Skeletal muscle tissue (tissue), 4 donors: Measurements from ENCODE around the gene CHID1. TPM values are rescaled to one million over a fixed set of nuclear protein-coding genes. Genes with fewer than 3 reads are reported as not detected.
A peak's percentile ranks its signal among the peaks of the same experiment; 100 is the strongest.

Experiments used
- H3K27ac ChIP-seq: one replicate; pipeline ENCODE4 v1.7.0; 2013; ENCODE audit warnings: mild to moderate bottlenecking, low read depth, low read length, inconsistent platforms
- H3K27me3 ChIP-seq, 3 donors: one replicate each; pipeline ENCODE4 v1.7.0; 2013; ENCODE audit warnings: low read length in 3 of 3; ENCODE audit not compliant: control insufficient read depth in 3 of 3, insufficient read depth in 3 of 3
- H3K36me3 ChIP-seq, 3 donors: one replicate each; pipeline ENCODE4 v1.7.0; 2013; ENCODE audit warnings: low read length in 3 of 3; ENCODE audit not compliant: control insufficient read depth in 3 of 3, insufficient read depth in 3 of 3
- H3K4me1 ChIP-seq, 3 donors: one replicate each; pipeline ENCODE4 v1.7.0; 2013; ENCODE audit warnings: low read length in 3 of 3, mild to moderate bottlenecking in 3 of 3; ENCODE audit not compliant: control insufficient read depth in 3 of 3, insufficient read depth in 3 of 3
- H3K4me3 ChIP-seq, 3 donors: one replicate each; pipeline ENCODE4 v1.7.0; 2013; ENCODE audit warnings: low read length in 3 of 3
- H3K9ac ChIP-seq, 3 donors: one replicate each; pipeline ENCODE4 v1.7.0; 2013; ENCODE audit warnings: low read length in 3 of 3, mild to moderate bottlenecking in 3 of 3, moderate library complexity in 2 of 3, low read depth in 1 of 3
- H3K9me3 ChIP-seq, 3 donors: one replicate each; pipeline ENCODE4 v1.7.0; 2013; ENCODE audit warnings: low read length in 3 of 3; ENCODE audit not compliant: control insufficient read depth in 3 of 3
- total RNA-seq: library from RNA; depleted of rRNA; stranded (reverse); fragments of >200 nt; gene quantifications from one replicate; pipeline ENCODE4 v1.2.3, GENCODE V29; 2014
- donor health status: Osteomylitis.

Gene CHID1
- total RNA-seq, 1 donor from 2014 or later = 26.1 TPM

- no peak overlapping the region for H3K27ac ChIP-seq
- no peaks in the 10 kb centered on the region for H3K27me3 ChIP-seq
- H3K9ac ChIP-seq = no peak overlapping the region
- peaks cover 15 to 30% (median 27%) of the 10 kb centered on the region in 3 donors for H3K36me3 ChIP-seq
- no peak overlapping the region for H3K4me3 ChIP-seq
- peaks cover 13 to 20% (median 14%) of the 10 kb centered on the region in 3 donors for H3K4me1 ChIP-seq
- no peaks in the 10 kb centered on the region for H3K9me3 ChIP-seq
Observed at GRCh38 chr11:880447-880846, 30.2 kb downstream of the CHID1 start.

DNA sequence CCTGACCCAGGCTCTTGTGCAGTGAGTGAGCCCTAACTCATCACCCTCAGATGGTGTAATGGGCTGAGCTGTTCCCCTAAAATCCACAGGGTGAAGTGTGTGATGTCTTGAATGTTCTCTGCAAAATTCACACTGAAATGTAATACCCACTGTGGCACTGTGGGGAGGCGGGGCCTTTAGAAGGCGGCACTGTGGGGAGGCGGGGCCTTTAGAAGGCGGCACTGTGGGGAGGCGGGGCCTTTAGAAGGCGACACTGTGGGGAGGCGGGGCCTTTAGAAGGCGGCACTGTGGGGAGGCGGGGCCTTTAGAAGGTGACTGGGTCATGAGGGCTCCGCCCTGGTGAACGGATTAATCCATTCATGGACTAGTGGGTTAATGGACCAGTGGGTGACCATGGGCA lies 33.0 kb downstream of the CHID1 start:
- Histone ChIP-seq H3K27me3 (no peaks in the 10 kb centered on the region), H3K27ac (no peak overlapping the region), H3K4me1 (peaks cover 13 to 20% (median 14%) of the 10 kb centered on the region in 3 donors), H3K9ac (no peak overlapping the region), H3K36me3 (peaks cover 7 to 20% (median 18%) of the 10 kb centered on the region in 3 donors), H3K4me3 (no peak overlapping the region), H3K9me3 (no peaks in the 10 kb centered on the region)

DNA sequence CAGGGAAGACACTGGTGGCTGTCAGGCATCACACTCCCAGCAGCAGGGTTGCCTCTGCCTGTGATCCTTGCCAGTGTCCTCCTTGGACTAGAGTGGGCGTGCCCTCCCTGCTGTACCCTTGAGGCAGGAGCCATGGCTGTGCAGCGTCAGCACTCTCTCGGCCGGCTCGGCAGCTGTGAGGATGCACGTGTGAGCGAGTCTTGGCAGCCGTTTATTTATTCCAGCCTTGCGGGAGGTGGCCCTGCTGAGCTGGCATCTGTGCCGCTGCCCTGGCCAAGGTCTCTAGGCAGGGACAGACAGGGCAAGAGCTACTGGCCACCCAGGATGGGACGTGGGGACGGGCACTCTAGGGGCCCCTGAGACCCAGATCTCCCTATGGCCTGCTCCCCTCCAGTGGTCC lies 34.1 kb downstream of the CHID1 start:
- no peaks in the 10 kb centered on the region for H3K9me3 ChIP-seq
- H3K4me3 ChIP-seq = peak overlapping the region in 1 of 3 donors; percentile 35
- peaks cover 7 to 16% (median 14%) of the 10 kb centered on the region in 3 donors for H3K36me3 ChIP-seq
- H3K9ac ChIP-seq = peak overlapping the region in 1 of 3 donors; percentile 16
- H3K4me1 ChIP-seq = peaks cover 13 to 20% (median 14%) of the 10 kb centered on the region in 3 donors
- no peaks in the 10 kb centered on the region for H3K27me3 ChIP-seq
- H3K27ac ChIP-seq = no peak overlapping the region

- Histone ChIP-seq H3K4me3 (no peak overlapping the region), H3K9ac (no peak overlapping the region), H3K27ac (no peak overlapping the region), H3K9me3 (no peaks in the 10 kb centered on the region), H3K36me3 (peaks cover 6 to 16% (median 12%) of the 10 kb centered on the region in 3 donors), H3K27me3 (no peaks in the 10 kb centered on the region), H3K4me1 (peaks cover 13 to 20% (median 14%) of the 10 kb centered on the region in 3 donors)
Observed at GRCh38 chr11:875769-876301, 34.8 kb downstream of the CHID1 start.

DNA sequence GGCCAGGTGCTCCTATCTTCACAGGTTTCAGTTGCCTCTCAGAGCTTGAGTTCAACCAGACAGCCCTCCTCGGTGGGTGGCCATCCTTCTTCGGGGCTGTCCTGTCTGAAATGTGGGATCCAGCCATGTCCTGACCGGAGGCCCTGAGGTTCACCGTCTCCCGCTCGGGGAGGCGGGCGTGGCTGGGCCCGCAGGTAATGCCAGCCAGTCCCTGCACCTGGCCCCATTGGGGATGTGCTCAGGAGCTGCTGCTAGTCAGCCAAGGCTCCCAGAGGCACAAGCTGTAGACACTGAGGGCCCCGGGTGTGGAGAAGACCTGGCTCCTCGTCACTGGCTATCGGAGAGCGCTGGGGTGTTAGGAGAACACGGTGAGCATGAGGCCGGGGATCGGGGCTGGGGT lies 35.4 kb downstream of the CHID1 start:
- no peaks in the 10 kb centered on the region for H3K9me3 ChIP-seq
- no peaks in the 10 kb centered on the region for H3K27me3 ChIP-seq
- peaks cover 0 to 13% (median 8%) of the 10 kb centered on the region in 3 donors for H3K36me3 ChIP-seq
- H3K4me3 ChIP-seq = no peak overlapping the region
- H3K4me1 ChIP-seq = peaks cover 13 to 20% (median 14%) of the 10 kb centered on the region in 3 donors
- no peak overlapping the region for H3K27ac ChIP-seq
- no peak overlapping the region for H3K9ac ChIP-seq

GRCh38 chr11:873706-874105 lies 36.9 kb downstream of the CHID1 start:
- Histone ChIP-seq H3K9me3 (no peaks in the 10 kb centered on the region), H3K27ac (no peak overlapping the region), H3K4me3 (no peak overlapping the region), H3K9ac (no peak overlapping the region), H3K4me1 (peaks cover 13 to 20% (median 14%) of the 10 kb centered on the region in 3 donors), H3K27me3 (no peaks in the 10 kb centered on the region), H3K36me3 (peaks cover 1 to 11% (median 3%) of the 10 kb centered on the region in 3 donors)

DNA sequence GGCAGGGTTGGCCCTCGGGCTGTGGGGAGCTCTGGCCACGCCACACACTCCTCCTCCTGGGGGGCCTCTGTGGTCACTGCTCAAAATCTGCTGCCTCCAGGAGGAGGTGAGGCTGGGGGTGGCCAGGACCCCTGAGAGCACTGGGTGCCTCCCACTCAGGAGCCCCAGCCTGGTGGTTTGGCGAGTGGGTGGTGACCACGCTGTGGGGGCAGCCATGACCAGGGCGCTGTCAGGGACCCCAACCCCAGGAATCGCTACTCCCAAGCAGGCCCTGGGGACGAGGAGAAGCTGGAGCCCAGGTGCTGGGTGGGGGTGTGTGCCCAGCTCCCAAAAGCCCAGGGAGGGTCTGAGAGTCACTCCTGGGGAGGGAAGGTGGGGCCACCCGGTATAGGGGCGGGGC lies 37.8 kb downstream of the CHID1 start:
- Histone ChIP-seq H3K27me3 (no peaks in the 10 kb centered on the region), H3K9ac (no peak overlapping the region), H3K9me3 (no peaks in the 10 kb centered on the region), H3K4me1 (peaks cover 13 to 20% (median 14%) of the 10 kb centered on the region in 3 donors), H3K27ac (no peak overlapping the region), H3K4me3 (no peak overlapping the region), H3K36me3 (peaks cover 3 to 9% (median 5%) of the 10 kb centered on the region in 3 donors)

DNA sequence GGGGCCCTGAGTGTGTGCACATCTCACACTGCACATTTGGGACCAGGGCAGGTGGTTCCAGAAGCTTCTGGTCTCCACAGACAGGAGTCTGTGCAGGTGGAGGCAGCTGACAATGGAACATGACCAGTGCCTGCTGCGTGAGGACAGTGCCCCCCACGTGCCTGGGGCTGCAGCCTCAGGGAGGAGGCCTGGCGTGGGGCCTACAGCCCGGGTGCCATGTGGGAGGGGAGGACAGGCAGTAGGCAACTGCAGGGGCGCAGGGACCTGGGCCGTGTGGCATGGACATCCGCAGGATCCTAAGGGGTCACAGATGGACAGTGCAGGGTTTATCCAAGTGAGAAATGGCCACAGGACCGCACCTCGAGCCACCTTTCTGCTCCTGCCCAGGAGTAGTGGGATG lies 39.1 kb downstream of the CHID1 start:
- Histone ChIP-seq H3K4me3 (no peak overlapping the region), H3K9me3 (no peaks in the 10 kb centered on the region), H3K27ac (no peak overlapping the region), H3K27me3 (no peaks in the 10 kb centered on the region), H3K36me3 (peaks cover 5 to 10% (median 7%) of the 10 kb centered on the region in 3 donors), H3K4me1 (peaks cover 5 to 10% (median 7%) of the 10 kb centered on the region in 3 donors), H3K9ac (no peak overlapping the region)

- Histone ChIP-seq H3K36me3 (peaks cover 8 to 15% (median 12%) of the 10 kb centered on the region in 3 donors), H3K27me3 (no peaks in the 10 kb centered on the region), H3K9ac (no peak overlapping the region), H3K4me3 (no peak overlapping the region), H3K27ac (no peak overlapping the region), H3K9me3 (no peaks in the 10 kb centered on the region), H3K4me1 (no peaks in the 10 kb centered on the region)
Observed at GRCh38 chr11:870418-870817, 40.2 kb downstream of the CHID1 start.

DNA sequence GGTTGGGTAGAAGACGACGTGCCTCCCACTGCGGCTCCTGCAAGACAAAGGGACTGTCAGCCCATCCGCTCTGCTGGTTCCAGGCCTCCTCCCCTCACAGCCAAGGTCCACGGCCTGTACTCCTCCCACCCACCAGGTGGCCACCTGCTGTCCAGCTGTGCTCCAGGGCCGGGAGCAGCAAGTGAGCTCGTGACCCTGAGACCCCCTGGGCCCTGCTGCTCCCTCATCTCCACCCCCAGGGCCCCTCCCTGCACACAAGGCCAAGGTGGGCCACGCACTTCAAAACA lies 40.5 kb downstream of the CHID1 start:
- Histone ChIP-seq H3K4me3 (no peak overlapping the region), H3K9ac (no peak overlapping the region), H3K4me1 (no peaks in the 10 kb centered on the region), H3K27me3 (no peaks in the 10 kb centered on the region), H3K9me3 (no peaks in the 10 kb centered on the region), H3K36me3 (peaks cover 8 to 17% (median 14%) of the 10 kb centered on the region in 3 donors), H3K27ac (no peak overlapping the region)
